ENCODE results near the gene TMEM270. TPM values are rescaled to one million over a fixed set of nuclear protein-coding genes. Genes with fewer than 3 reads are reported as not detected.
A peak's percentile ranks its signal among the peaks of the same experiment; 100 is the strongest.
"Not testable (repeated sequence)": the region's sequence is repeated elsewhere in the genome, so short reads cannot be mapped to it uniquely, and the experiment has no call there.

TMEM270 gene
- total RNA-seq, 4 donors from 2014 or later, result not detected

DNA sequence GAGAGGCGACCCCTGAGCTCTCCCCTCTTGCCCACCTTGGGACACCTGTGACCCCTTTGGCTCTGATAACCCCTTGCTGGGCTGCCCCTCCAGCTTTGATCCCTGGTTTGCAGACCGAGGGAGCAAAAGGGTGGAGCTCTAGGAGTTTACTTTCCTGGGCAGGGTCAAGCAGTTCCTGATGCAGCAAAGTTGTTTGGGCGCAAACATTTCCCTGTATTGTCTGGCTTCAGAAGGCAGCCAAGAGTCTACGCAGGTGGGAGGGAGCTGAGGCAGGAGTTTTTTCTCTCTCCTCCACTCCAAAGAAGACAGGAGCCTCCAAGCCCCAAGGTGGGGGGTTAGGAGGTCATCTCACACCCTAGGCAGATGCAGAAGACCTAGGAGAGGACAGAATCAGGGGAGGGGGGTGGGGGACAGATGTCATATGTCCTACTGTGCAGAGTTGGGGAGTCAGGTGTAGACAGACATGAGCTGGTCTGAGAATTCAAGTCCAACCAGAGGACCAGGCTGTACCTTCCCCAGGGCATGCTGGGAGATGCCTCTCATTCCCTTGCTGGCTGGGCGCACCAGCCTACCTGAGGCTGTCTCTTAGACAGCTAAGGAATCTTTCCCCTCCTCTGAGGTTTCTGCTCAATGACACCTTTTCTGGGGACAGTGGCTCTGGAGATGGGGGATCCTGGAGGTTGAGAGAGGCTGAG is 20.5 kb downstream of the TMEM270 start:
- Histone ChIP-seq H3K36me3 (no peaks in the 10 kb centered on the region), H3K27ac (peak overlapping the region in 3 of 4 donors; percentile 48 to 79 (median 79)), H3K4me1 (peaks cover 21 to 40% (median 36%) of the 10 kb centered on the region in 3 donors), H3K4me3 (peak overlapping the region in 1 of 4 donors; percentile 15), H3K9me3 (no peaks in the 10 kb centered on the region), H3K27me3 (peaks cover 0 to 43% (median 0%) of the 10 kb centered on the region in 4 donors)
- no peak for TF ChIP-seq CTCF (IDR thresholded peaks at IDR 0.05)
- TF ChIP-seq POLR2A (IDR thresholded peaks at IDR 0.05), result no peak
- intact Hi-C loops (cut with DNase I), result no loop called here
- WGBS, 2 donors, result 35 to 70% methylated on average over 2 to 5 of the region's 5 CpGs
- no peak for DNase-seq

DNA sequence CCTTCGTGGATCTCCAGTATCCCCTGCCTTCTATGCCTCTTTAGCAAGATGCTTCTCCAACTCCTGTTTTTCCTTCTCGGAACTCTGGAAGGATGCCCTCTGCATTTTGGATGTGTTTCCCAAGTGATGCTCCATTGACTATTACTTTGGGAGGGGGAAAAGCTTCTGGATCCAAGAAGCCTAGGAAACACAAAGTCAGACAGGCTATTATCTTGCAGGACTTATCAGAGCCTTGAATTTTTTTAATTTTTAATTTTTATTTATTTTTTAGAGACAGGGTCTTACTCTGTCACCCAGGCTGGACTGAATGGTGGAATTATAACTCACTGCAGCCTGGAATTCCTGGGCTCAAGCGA is 21.1 kb downstream of the TMEM270 start:
- no peak for TF ChIP-seq CTCF (IDR thresholded peaks at IDR 0.05)
- no peak for TF ChIP-seq POLR2A (IDR thresholded peaks at IDR 0.05)
- no peaks in the 10 kb centered on the region for H3K36me3 ChIP-seq
- H3K4me3 ChIP-seq, result no peak overlapping the region
- intact Hi-C loops (cut with DNase I), result no loop called here
- no peak for DNase-seq
- H3K27me3 ChIP-seq, result peaks cover 0 to 47% (median 0%) of the 10 kb centered on the region in 4 donors
- WGBS, 2 donors, result 65 to 92% methylated on average over 3 of the region's 3 CpGs
- no peaks in the 10 kb centered on the region for H3K9me3 ChIP-seq
- H3K27ac ChIP-seq, result peak overlapping the region in 3 of 4 donors; percentile 48 to 79 (median 79)
- H3K4me1 ChIP-seq, result peaks cover 25 to 46% (median 41%) of the 10 kb centered on the region in 3 donors

DNA sequence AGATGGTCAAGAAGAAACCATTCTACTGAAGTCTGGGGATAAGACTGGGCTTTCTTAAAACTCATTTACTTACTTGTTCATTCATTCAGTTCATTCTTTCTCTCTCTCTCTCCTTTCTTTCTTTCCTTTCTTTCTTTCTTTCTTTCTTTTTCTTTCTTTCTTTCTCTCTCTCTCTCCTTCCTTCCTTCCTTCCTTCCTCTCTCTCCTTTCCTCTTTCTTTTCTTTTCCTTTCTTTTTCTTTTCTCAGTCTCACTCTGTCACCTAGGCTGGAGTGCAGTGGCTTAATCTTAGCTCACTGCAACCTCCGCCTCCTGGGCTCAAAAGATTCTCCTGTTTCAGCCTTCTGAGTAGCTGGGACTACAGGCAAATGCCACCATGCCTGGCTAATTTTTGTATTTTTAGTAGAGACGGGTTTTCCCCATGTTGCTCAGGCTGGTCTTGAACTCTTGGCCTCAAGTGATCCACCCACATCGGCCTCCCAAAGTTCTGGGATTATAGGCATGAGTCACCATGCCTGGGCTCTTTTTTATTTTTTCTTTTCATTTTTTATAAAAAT is 24.0 kb downstream of the TMEM270 start:
- H3K27ac ChIP-seq; intact Hi-C loops (cut with DNase I); H3K36me3 ChIP-seq; H3K4me3 ChIP-seq; H3K9me3 ChIP-seq; DNase-seq: not testable (repeated sequence)
- Histone ChIP-seq H3K4me1 (peaks cover 25 to 40% (median 35%) of the 10 kb centered on the region in 3 donors), H3K27me3 (peaks cover 0 to 44% (median 0%) of the 10 kb centered on the region in 4 donors)
- 49 to 68% methylated on average over 3 of the region's 3 CpGs for WGBS, 2 donors

DNA sequence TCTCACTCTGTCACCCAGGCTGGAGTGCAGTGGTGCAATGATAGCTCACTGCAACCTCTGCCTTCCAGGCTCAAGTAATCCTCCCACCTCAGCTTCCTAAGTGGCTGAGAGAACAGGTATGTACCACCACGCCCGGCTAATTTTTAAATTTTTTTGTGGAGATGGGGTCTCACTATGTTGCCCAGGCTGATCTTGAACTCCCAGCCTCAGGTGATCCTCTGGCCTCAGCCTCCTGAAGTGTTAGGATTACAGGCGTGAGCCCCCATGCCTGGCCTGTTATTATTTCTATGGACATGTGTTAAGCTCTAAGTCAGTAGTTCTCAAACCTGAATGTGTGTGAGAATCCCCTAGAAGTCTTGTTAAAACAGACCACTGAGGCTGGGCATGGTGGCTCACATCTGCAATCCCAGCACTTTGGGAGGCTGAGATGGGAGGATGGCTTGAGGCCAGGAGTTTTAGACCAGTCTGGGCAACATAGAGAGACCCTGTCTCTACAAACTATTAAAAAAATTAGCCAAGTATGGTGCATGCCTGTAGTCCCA is 24.5 kb downstream of the TMEM270 start:
- peak overlapping the region in 1 of 4 donors; percentile 89 for H3K27ac ChIP-seq
- H3K4me1 ChIP-seq, result peaks cover 22 to 39% (median 29%) of the 10 kb centered on the region in 3 donors
- DNase-seq, result no peak
- intact Hi-C loops (cut with DNase I), result no loop called here
- 80 to 96% methylated on average over 3 of the region's 3 CpGs for WGBS, 2 donors
- H3K36me3 ChIP-seq, result no peaks in the 10 kb centered on the region
- H3K4me3 ChIP-seq, result no peak overlapping the region
- H3K9me3 ChIP-seq, result no peaks in the 10 kb centered on the region
- TF ChIP-seq POLR2A (IDR thresholded peaks at IDR 0.05), result no peak
- TF ChIP-seq CTCF (IDR thresholded peaks at IDR 0.05), result no peak
- peaks cover 0 to 38% (median 0%) of the 10 kb centered on the region in 4 donors for H3K27me3 ChIP-seq

- intact Hi-C loops (cut with DNase I), result no loop called here
- WGBS, 2 donors, result 24 to 33% methylated on average over 18 to 21 of the region's 25 CpGs
- TF ChIP-seq CTCF (IDR thresholded peaks at IDR 0.05) (no peak), POLR2A (IDR thresholded peaks at IDR 0.05) (no peak)
- Histone ChIP-seq H3K9me3 (no peaks in the 10 kb centered on the region), H3K4me1 (peaks cover 15 to 36% (median 22%) of the 10 kb centered on the region in 3 donors), H3K36me3 (no peaks in the 10 kb centered on the region), H3K27me3 (peaks cover 0 to 31% (median 0%) of the 10 kb centered on the region in 4 donors), H3K27ac (peak overlapping the region; percentile 49 to 89 (median 71)), H3K4me3 (peak overlapping the region in 1 of 4 donors; percentile 3)
- DNase-seq, result no peak
These were observed 25.2 kb downstream of the TMEM270 start for GRCh38 chr7:73885975-73886798.
